ENCODE data around the gene GPR160. TPM values are rescaled to one million over a fixed set of nuclear protein-coding genes. Genes with fewer than 3 reads are reported as not detected.

The GPR160 gene, protein sequence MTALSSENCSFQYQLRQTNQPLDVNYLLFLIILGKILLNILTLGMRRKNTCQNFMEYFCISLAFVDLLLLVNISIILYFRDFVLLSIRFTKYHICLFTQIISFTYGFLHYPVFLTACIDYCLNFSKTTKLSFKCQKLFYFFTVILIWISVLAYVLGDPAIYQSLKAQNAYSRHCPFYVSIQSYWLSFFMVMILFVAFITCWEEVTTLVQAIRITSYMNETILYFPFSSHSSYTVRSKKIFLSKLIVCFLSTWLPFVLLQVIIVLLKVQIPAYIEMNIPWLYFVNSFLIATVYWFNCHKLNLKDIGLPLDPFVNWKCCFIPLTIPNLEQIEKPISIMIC
- total RNA-seq = 87.9 and 96.2 TPM in 2 replicates
- 39.8 and 52.2 TPM in 2 replicates for polyA plus RNA-seq

DNA sequence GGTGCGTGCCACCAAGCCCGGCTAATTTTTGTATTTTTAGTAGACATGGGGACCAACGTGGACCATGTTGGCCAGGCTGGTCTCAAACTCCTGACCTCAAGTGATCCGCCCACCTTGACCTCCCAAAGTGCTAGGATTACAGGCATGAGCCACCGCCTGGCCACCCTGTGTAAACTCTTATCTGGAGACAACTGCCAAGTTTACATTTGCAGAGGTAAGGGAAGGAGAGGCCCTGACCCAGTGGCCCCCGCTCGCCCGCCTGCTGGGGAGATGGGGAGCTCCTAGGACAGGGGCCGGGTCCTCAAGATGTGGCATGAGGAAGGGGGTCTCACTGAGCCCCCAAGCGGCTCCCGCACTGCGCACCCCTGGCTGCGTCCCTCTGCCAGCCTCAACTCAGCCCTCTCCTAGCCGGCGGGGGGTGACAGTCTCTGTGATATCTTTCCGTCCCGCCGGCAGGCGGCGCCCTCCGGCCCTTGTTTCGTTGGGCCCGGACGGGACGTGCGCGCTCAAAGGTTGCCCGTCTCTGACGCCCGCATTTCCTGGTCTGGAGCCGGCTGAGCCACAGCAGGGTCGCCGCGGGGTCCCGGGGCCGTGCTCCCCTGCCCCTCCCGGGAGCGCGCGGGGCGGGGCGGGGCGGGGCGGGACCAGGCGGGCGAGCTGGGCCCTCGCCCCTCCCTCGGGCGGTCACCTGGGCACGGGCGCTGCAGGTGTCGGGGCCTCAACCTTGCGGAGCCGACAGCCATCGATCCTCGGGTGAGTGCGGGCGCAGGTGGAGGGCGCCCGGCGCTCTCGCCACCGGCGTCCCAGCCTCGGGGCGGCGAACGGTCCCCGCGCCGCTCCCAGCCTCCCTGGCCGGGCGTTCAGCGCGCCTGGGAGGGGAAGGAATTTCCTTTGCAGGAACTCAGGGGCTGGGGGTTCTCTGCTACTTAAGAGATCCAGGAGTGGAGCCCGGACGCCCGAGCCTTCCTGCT, at the start of gene GPR160:
TSS of gene GPR160 (plus strand) at position 533 of the 971 bp plus-strand sequence. CDS start 45,978 bp downstream, outside the sequence.
- WGBS (ENCODE audit: low lambda C conversion rate, missing lambda C conversion rate) = 7% methylated on average over 45 of the region's 78 CpGs
- peaks cover 3% of the 10 kb centered on the region for H3K4me1 ChIP-seq (ENCODE audit: insufficient read depth)
- TF ChIP-seq, protein P1, sequence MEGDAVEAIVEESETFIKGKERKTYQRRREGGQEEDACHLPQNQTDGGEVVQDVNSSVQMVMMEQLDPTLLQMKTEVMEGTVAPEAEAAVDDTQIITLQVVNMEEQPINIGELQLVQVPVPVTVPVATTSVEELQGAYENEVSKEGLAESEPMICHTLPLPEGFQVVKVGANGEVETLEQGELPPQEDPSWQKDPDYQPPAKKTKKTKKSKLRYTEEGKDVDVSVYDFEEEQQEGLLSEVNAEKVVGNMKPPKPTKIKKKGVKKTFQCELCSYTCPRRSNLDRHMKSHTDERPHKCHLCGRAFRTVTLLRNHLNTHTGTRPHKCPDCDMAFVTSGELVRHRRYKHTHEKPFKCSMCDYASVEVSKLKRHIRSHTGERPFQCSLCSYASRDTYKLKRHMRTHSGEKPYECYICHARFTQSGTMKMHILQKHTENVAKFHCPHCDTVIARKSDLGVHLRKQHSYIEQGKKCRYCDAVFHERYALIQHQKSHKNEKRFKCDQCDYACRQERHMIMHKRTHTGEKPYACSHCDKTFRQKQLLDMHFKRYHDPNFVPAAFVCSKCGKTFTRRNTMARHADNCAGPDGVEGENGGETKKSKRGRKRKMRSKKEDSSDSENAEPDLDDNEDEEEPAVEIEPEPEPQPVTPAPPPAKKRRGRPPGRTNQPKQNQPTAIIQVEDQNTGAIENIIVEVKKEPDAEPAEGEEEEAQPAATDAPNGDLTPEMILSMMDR (IDR thresholded peaks at IDR 0.05; ENCODE audit: poor library complexity) = peak; percentile 87
- TF ChIP-seq EZH2 (IDR thresholded peaks at IDR 0.05; ENCODE audit: borderline replicate concordance) (no peak), EZH2phosphoT487 (IDR thresholded peaks at IDR 0.05; ENCODE audit: low read depth, severe bottlenecking, unreplicated experiment) (no peak)
- H3K9me3 ChIP-seq (ENCODE audit: low read depth) = no peaks in the 10 kb centered on the region
- H3K4me2 ChIP-seq = peak within 1 kb of the TSS; percentile 92
- peak; percentile 91 for DNase-seq (ENCODE audit: low spot score)
- no peaks in the 10 kb centered on the region for H3K36me3 ChIP-seq (replicated peaks; ENCODE audit: insufficient read depth, low read depth)
- H3K27ac ChIP-seq = peak within 1 kb of the TSS; percentile 89
- no peaks in the 10 kb centered on the region for H4K20me1 ChIP-seq (ENCODE audit: insufficient read depth, poor library complexity, severe bottlenecking)
- H3K9me2 ChIP-seq (replicated peaks; ENCODE audit: insufficient read depth) = no peaks in the 10 kb centered on the region
- peak within 1 kb of the TSS; percentile 81 for H2AFZ ChIP-seq
- peak within 1 kb of the TSS; percentile 84 for H3K4me3 ChIP-seq
- peaks cover 4% of the 10 kb centered on the region for H3K27me3 ChIP-seq
- peaks cover 23% of the 10 kb centered on the region for H3K79me2 ChIP-seq

DNA sequence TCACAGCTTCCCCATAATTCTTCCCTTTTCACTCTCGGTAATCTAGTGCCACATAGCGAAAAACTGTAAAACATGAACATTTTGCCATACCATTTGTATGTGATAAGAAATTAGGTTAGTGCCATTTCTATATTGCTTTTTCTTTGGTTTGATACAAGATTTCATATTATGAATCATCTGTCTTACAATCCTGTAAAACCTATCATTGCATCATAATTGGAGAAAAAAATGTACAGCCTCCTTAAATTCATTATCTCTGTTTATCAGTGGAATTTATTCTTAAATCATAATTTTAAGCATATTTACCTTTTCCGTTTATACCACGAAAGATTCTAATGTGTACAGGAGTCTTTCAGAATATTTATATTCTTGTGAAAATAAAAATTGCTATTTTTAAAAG, 47.4 kb upstream of the GPR160 start:
- WGBS (ENCODE audit: low lambda C conversion rate, missing lambda C conversion rate) = 95% methylated on average over 4 of the region's 4 CpGs

DNA sequence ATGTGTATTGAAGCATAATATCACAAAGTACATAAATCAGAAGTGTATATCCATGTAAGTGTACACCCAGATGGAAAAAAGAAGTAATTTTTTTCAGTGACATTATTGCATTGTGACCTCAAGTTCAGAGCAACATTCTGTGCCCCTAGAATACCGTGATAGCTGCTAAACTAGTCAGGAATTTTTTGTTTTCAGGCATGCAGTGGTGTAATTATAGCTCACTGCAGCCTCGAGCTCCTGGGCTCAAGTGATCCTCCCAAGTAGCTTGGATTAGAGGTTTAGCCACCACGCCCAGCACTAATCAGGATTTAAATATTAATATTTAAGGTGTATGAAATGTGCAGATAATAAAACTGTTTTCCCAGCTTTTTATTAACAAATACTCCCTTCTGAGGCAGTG, 45.6 kb upstream of the GPR160 start:
- 88% methylated on average over 3 of the region's 3 CpGs for WGBS (ENCODE audit: low lambda C conversion rate, missing lambda C conversion rate)
- no peak overlapping the region for H3K4me2 ChIP-seq
- no peaks in the 10 kb centered on the region for H3K4me1 ChIP-seq (ENCODE audit: insufficient read depth)
- H3K9me3 ChIP-seq (ENCODE audit: low read depth) = no peaks in the 10 kb centered on the region
- H4K20me1 ChIP-seq (ENCODE audit: insufficient read depth, poor library complexity, severe bottlenecking) = no peaks in the 10 kb centered on the region
- TF ChIP-seq EZH2 (IDR thresholded peaks at IDR 0.05; ENCODE audit: borderline replicate concordance) (no peak), EZH2phosphoT487 (IDR thresholded peaks at IDR 0.05; ENCODE audit: low read depth, severe bottlenecking, unreplicated experiment) (no peak)
- TF ChIP-seq, protein P1 (IDR thresholded peaks at IDR 0.05; ENCODE audit: poor library complexity) = no peak
- no peaks in the 10 kb centered on the region for H3K79me2 ChIP-seq
- H3K27ac ChIP-seq = no peak overlapping the region
- H3K36me3 ChIP-seq (replicated peaks; ENCODE audit: insufficient read depth, low read depth) = no peaks in the 10 kb centered on the region
- H3K4me3 ChIP-seq = no peak overlapping the region
- H2AFZ ChIP-seq = no peak overlapping the region
- DNase-seq (ENCODE audit: low spot score) = no peak
- H3K27me3 ChIP-seq = no peaks in the 10 kb centered on the region
- H3K9me2 ChIP-seq (replicated peaks; ENCODE audit: insufficient read depth) = no peaks in the 10 kb centered on the region

More for the DNA sequence above, 47.4 kb upstream of the GPR160 start:
- H3K4me1 ChIP-seq (ENCODE audit: insufficient read depth) = no peaks in the 10 kb centered on the region
- H2AFZ ChIP-seq = no peak overlapping the region
- no peak for TF ChIP-seq EZH2 (IDR thresholded peaks at IDR 0.05; ENCODE audit: borderline replicate concordance)
- TF ChIP-seq EZH2phosphoT487 (IDR thresholded peaks at IDR 0.05; ENCODE audit: low read depth, severe bottlenecking, unreplicated experiment) = no peak
- TF ChIP-seq, protein P1 (IDR thresholded peaks at IDR 0.05; ENCODE audit: poor library complexity) = no peak
- no peak overlapping the region for H3K4me3 ChIP-seq
- H3K4me2 ChIP-seq = no peak overlapping the region
- no peak for DNase-seq (ENCODE audit: low spot score)
- H3K9me2 ChIP-seq (replicated peaks; ENCODE audit: insufficient read depth) = no peaks in the 10 kb centered on the region
- no peaks in the 10 kb centered on the region for H3K9me3 ChIP-seq (ENCODE audit: low read depth)
- H3K79me2 ChIP-seq = no peaks in the 10 kb centered on the region
- H3K36me3 ChIP-seq (replicated peaks; ENCODE audit: insufficient read depth, low read depth) = no peaks in the 10 kb centered on the region
- no peak overlapping the region for H3K27ac ChIP-seq
- no peaks in the 10 kb centered on the region for H3K27me3 ChIP-seq
- H4K20me1 ChIP-seq (ENCODE audit: insufficient read depth, poor library complexity, severe bottlenecking) = no peaks in the 10 kb centered on the region
